LNCaP clone FGC (cell line): ENCODE measurements around the gene OR52B4.
A peak's percentile ranks its signal among the peaks of the same experiment; 100 is the strongest.
"Not testable (repeated sequence)": the region's sequence is repeated elsewhere in the genome, so short reads cannot be mapped to it uniquely, and the experiment has no call there.

Source experiments
- DNase-seq: peaks from one replicate; pipeline ENCODE4 v3.0.0-alpha.2; 2011; ENCODE audit warnings: low read depth
- H3K4me3 ChIP-seq: 2 replicates; pipeline ENCODE4 v1.5.1; 2011; ENCODE audit warnings: mild to moderate bottlenecking, low read depth, low read length, control low read depth
- CTCF ChIP-seq: IDR thresholded peaks from 2 replicates; pipeline ENCODE4 v1.5.1; 2012; ENCODE audit warnings: mild to moderate bottlenecking; ENCODE audit not compliant: control insufficient read depth, insufficient read depth; ENCODE audit errors: extremely low read depth

Gene OR52B4

GRCh38 chr11:4368286-4368685 lies at the start of gene OR52B4:
Gene OR52B4 (minus strand): TSS chr11:4368386. CDS start chr11:4368295, 91 bp downstream.
- DNase-seq = no peak
- TF ChIP-seq CTCF = no peak
- no peak within 1 kb of the TSS for H3K4me3 ChIP-seq

DNA sequence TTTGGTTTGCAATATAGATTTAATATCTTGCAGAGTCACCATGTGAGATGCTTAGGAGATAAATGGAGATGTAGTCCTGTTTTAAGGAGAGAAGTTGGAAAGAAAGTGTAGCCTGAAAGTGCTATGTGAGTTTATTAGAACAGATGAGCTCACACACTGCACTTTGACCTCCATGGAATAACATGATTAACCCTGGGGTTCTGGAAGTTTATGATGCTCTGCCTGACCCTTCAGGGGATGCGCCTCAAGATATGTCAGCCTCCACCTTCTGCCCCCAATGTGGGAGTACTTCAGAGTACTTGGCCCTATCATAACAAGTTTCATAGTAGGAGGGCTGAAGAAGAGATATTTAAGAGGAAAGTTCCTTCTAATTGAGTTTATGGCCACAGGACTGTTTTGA lies 48.6 kb upstream of the OR52B4 start:
- TF ChIP-seq CTCF = no peak
- no peak for DNase-seq

GRCh38 chr11:4416306-4416705 lies 48.1 kb upstream of the OR52B4 start:
- H3K4me3 ChIP-seq = no peak overlapping the region
- DNase-seq = no peak
- TF ChIP-seq CTCF = no peak

More for the DNA sequence above, 48.6 kb upstream of the OR52B4 start:
- no peak overlapping the region for H3K4me3 ChIP-seq

DNA sequence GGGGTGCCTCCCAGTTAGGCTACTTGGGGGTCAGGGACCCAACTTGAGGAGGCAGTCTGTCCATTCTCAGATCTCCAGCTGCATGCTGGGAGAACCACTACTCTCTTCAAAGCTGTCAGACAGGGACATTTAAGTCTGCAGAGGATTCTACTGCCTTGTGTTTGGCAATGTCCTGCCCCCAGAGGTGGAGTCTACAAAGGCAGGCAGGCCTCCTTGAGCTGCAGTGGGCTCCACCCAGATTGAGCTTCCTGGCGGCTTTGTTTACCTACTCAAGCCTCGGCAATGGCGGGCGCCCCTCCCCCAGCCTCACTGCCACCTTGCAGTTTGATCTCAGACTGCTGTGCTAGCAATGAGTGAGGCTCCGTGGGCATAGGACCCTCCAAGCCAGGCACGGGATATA lies 38.0 kb upstream of the OR52B4 start:
- not testable (repeated sequence) for DNase-seq, H3K4me3 ChIP-seq

- no peak for DNase-seq
- peak overlapping the region; percentile 97 for H3K4me3 ChIP-seq
- no peak for TF ChIP-seq CTCF
Measured at GRCh38 chr11:4393858-4394223, 25.7 kb upstream of the OR52B4 start.

DNA sequence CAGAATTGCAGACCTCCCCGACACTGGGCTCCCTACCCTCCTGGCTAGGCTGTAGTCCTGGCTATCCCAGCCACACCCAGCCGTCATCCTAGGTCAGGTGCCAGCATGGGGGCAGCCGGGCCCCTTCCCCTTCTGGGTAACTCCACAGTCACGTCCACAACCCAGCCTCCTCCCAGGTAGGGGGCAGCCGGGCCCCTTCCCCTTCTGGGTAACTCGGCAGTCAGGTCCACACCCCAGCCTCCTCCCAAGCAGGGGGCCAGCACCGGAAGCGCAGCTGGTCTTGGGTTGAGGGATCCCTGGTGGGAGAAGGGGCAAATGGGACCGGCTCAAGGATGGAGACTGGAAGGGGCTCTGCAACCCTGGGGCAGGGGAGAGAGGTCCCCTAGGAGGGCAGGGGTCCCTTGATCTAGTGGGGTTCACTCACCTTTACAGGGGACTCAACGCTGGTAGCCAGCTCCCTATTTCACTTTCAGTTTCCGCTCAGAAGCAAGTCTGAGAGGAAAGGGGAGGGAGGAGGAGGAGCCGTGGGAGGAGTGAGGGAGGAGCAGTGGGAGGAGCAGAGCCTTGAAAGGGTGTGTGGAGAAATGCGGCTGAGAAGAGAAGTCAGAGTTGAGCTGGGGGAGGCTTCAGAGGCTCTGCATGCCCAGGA lies 25.1 kb upstream of the OR52B4 start, which contains the start of gene TRIM21:
Gene TRIM21 (minus strand): TSS at position 494 of the 649 bp plus-strand sequence. CDS start 3,293 bp downstream, outside the sequence.
- peak; percentile 50 for DNase-seq
- TF ChIP-seq CTCF = no peak

DNA sequence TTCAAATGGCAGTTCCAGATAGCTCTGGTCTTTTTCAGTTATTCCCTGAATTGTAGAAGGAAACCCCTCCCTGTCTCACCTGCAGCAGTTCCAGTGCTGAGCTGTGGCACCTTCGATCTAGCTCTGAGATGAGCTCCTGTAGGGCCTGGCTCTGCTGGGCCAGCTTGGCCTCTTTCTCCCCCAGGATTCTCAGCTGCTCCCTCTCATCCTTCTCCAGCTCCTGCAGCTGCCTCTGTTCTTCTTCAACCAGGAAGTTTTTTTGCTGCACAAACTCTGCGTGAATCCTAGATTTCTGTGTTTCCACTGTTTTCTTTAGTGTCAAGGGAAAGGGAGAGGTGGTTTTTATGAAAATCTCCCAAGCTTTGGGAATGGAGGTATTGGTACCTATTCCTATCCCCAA lies 20.0 kb upstream of the OR52B4 start:
- DNase-seq = no peak
- H3K4me3 ChIP-seq = no peak overlapping the region
- TF ChIP-seq CTCF = no peak

More for the DNA sequence above, 25.1 kb upstream of the OR52B4 start, which contains the start of gene TRIM21:
- peak within 1 kb of the TSS; percentile 97 for H3K4me3 ChIP-seq
